Dendritic cell treated with granulocyte-macrophage colony-stimulating factor and Interleukin-4, amounts not matched to agents 40 ng/mL and 50 ng/mL, for 4 days (primary cell): ENCODE measurements around the gene C1RL.

Experiments used
- H3K27ac Mint-ChIP-seq: one replicate; pipeline ENCODE4 v1.8.0; 2022; ENCODE audit warnings: mild to moderate bottlenecking, mixed read lengths
- H3K27me3 Mint-ChIP-seq: one replicate; pipeline ENCODE4 v1.8.0; 2022; ENCODE audit warnings: mild to moderate bottlenecking, mixed read lengths
- H3K36me3 Mint-ChIP-seq: one replicate; pipeline ENCODE4 v1.8.0; 2022; ENCODE audit warnings: low read depth, mixed read lengths
- H3K4me1 Mint-ChIP-seq: one replicate; pipeline ENCODE4 v1.8.0; 2022; ENCODE audit warnings: low read depth, mixed read lengths
- H3K4me3 Mint-ChIP-seq: one replicate; pipeline ENCODE4 v1.8.0; 2022; ENCODE audit warnings: mild to moderate bottlenecking, moderate library complexity, mixed read lengths
- H3K9me3 Mint-ChIP-seq: one replicate; pipeline ENCODE4 v1.8.0; 2022; ENCODE audit warnings: mixed read lengths
- intact Hi-C: fragments of 100-400 bp; cut with micrococcal nuclease; formaldehyde crosslinking; loops from one replicate; pipeline ENCODE4 v1.15.0; 2022

C1RL gene

DNA sequence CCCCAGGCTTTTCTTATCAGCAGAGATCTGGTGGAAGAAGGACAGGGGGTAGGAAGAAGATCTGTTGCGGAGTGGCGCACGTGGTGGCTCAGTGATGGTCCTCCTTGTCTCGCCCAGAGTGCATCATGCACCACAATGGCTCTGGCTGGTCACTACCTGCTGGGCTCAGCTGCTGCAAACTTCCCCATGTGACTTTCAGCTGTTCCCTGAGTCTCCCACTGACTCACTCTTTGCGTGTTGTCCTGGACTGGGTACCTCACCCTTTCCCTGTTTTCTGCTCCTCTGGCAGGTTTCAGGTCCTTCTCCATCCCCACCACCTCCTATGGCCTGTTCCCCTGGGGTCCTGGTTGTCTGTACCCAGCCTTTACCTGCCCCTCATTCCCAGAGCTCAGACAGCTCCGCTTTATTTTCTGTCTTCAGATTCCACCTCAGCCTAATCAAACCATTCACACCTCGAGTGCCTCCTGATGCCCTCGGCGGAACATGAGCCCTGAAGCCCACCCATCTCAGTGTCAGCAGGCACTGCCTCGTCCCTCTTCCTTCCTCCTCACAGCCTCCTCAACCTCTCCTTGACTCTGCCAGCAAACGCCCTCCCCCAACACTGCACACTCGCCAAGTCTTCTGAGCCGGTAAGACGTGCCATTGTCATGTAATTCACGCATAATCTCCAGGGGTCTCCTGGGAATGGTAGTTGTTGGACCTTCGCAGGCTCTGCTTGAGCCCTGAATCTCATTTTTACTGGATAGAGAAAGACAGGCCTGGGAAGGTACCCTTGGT lies 18.6 kb downstream of the C1RL start:
- H3K27ac Mint-ChIP-seq = no peak overlapping the region
- H3K27me3 Mint-ChIP-seq = peaks cover 35% of the 10 kb centered on the region
- intact Hi-C loops = loop anchor here (5.0 kb wide), 1 partner anchor 33 kb away; no protein-coding TSS in a partner anchor
- H3K36me3 Mint-ChIP-seq = no peaks in the 10 kb centered on the region
- no peak overlapping the region for H3K4me3 Mint-ChIP-seq
- no peaks in the 10 kb centered on the region for H3K9me3 Mint-ChIP-seq
- H3K4me1 Mint-ChIP-seq = peaks cover 19% of the 10 kb centered on the region

DNA sequence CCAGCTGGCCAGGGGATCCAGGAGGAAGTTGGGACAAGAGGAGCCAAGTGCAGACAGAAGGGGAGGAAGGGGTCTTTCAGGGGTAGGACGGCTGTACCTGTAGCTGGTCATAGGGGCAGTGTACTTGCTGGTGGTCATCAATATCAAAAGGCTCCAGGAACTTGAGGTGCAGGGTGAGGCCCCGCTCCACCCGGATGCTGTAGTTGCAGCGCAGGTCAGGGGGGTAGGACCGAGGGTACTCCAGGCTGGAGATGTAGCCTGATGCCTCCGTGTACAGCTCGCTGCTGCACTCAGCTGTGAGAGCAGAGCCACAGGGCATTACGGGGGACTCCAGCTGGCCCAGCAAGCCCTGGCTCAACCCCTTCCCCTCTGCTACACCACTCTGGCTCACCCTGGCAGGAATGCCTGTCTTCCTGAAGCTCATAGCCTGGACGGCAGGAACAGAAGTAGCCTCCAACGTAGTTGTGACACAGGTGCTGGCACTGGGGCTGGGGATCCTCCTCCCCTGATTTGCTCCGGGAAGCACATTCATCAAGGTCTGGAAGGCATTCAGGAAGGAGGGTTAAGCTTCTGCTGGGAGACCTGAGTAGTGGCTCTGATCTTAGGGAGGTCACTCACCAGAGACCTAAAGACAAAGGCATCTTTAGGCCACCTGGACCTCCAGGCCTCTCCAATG lies 19.7 kb downstream of the C1RL start:
- intact Hi-C loops = no loop called here
- peaks cover 12% of the 10 kb centered on the region for H3K4me1 Mint-ChIP-seq

DNA sequence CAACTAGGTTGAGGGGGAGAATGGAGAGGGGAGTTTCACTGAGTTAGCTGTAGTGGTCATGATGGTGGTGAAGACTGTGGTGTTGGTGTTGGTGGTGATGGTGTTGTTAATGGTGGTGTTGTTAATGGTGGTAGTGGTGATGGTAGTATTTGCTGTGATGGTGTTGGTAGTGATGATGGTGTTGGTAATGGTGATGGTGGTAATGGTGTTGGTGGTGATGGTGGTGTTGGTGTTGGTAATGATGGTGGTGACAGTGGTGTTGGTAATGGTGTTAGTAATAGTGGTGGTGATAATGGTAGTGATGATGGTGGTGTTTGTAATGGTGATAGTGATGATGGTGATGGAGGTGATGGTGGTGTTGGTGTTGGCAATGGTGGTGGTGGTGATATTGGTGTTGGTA lies 25.9 kb downstream of the C1RL start:
- Mint-ChIP-seq H3K27me3 (peaks cover 8% of the 10 kb centered on the region), H3K27ac (no peak overlapping the region), H3K9me3 (peaks cover 9% of the 10 kb centered on the region), H3K36me3 (no peaks in the 10 kb centered on the region), H3K4me3 (no peak overlapping the region), H3K4me1 (no peaks in the 10 kb centered on the region)
- intact Hi-C loops = no loop called here

More for the DNA sequence above, 19.7 kb downstream of the C1RL start:
- Mint-ChIP-seq H3K36me3 (no peaks in the 10 kb centered on the region), H3K9me3 (no peaks in the 10 kb centered on the region), H3K27ac (no peak overlapping the region), H3K27me3 (peaks cover 29% of the 10 kb centered on the region), H3K4me3 (no peak overlapping the region)

DNA sequence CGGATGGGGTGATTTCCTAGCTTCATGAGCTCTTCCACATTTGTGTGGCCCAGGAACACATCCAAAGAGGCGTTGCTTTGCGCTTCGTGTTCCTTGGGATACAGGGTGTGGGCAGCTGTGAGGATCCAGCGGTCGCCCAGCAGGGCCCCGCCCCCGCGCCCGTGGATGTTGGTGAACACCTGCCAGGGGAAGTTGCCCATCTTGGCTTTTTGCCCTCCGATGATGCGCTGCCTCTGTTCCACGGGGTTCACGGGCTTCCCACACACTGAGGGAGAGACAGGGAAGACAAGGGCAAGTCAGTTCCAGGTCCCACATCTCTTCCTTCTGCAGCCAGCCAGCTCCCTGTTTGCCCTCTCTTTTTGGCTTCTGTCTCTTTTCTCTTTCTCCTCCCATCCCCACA lies 28.0 kb downstream of the C1RL start:
- Mint-ChIP-seq H3K27me3 (peaks cover 3% of the 10 kb centered on the region), H3K4me3 (no peak overlapping the region), H3K36me3 (no peaks in the 10 kb centered on the region), H3K27ac (no peak overlapping the region), H3K9me3 (peaks cover 9% of the 10 kb centered on the region), H3K4me1 (peaks cover 3% of the 10 kb centered on the region)
- intact Hi-C loops = no loop called here

DNA sequence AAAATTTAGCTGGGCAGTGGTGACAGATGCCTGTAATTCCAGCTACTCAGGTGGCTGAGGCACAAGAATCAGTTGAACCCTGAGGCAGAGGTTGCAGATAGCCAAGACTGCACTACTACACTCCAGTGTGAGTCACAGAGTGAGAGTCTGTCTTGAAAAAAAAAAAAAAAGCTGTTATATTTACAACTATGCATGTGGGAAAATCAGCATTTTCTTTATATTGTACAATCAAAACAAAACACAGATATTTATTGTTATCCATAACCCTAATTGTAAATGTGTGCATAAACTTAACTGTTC lies 29.2 kb downstream of the C1RL start:
- peaks cover 11% of the 10 kb centered on the region for H3K27me3 Mint-ChIP-seq
- peaks cover 9% of the 10 kb centered on the region for H3K9me3 Mint-ChIP-seq
- no peak overlapping the region for H3K4me3 Mint-ChIP-seq
- H3K36me3 Mint-ChIP-seq = no peaks in the 10 kb centered on the region
- intact Hi-C loops = no loop called here
- peaks cover 7% of the 10 kb centered on the region for H3K4me1 Mint-ChIP-seq
- no peak overlapping the region for H3K27ac Mint-ChIP-seq

DNA sequence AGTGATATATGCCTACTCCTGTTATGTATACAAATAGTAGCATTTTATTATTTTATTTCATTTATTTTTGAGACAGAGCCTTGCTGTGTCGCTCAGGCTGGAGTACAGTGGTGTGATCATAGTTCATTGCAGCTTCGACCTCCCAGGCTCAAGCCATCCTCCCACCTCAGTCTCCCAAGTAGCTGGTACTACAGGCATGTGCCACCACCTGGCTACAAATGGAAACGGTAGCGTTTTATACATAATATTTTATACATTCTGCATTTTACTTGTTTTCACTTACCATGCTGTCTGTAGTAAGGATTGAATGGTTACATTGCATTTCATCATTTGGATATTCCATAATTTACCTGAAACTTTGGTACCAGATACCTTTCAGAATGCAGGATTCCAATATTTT lies 30.9 kb downstream of the C1RL start:
- H3K36me3 Mint-ChIP-seq = no peaks in the 10 kb centered on the region
- peaks cover 4% of the 10 kb centered on the region for H3K9me3 Mint-ChIP-seq
- no peak overlapping the region for H3K27ac Mint-ChIP-seq
- intact Hi-C loops = no loop called here
- peaks cover 16% of the 10 kb centered on the region for H3K27me3 Mint-ChIP-seq
- H3K4me1 Mint-ChIP-seq = peaks cover 7% of the 10 kb centered on the region
- no peak overlapping the region for H3K4me3 Mint-ChIP-seq

DNA sequence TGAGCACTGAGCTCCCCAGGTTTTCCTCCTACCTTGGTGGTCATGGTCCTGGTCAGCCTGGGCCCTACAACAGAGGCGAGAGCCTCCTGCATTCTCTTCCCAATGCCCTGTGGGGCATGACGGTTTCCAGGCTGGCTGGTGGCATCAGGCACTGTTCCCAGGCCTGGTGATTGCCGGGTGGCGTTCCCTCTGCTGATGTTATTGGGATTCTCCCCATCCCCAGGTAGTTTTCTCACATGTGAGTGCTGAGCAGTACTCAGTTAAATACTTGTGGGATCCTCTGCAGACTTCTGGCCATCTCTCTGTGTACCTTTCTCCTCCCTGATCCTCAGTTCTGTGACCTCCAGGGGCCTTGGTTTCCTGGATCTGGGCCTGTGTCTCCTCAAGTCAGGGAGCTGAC lies 32.5 kb downstream of the C1RL start:
- H3K36me3 Mint-ChIP-seq = no peaks in the 10 kb centered on the region
- peaks cover 19% of the 10 kb centered on the region for H3K27me3 Mint-ChIP-seq
- no peaks in the 10 kb centered on the region for H3K9me3 Mint-ChIP-seq
- H3K27ac Mint-ChIP-seq = no peak overlapping the region
- intact Hi-C loops = no loop called here
- H3K4me1 Mint-ChIP-seq = peaks cover 7% of the 10 kb centered on the region
- no peak overlapping the region for H3K4me3 Mint-ChIP-seq

DNA sequence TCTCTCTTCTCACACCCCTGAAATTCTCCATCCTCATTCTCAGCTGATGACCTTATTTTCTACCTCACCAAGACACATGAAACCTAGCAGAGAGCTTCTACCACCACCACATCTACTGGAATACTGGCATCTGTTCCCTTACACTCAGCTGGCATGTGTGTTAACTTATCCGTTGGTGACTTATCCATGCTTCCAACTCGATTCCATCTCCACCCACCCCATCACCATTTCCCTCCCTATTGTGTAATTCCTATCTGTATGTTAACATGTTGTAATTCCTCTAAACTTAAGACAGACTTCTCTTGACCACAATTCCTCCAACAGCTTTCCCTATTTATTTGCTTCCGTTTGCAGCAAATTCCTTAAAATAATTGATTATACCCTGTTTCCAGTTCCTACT lies 33.1 kb downstream of the C1RL start:
- Mint-ChIP-seq H3K36me3 (no peaks in the 10 kb centered on the region), H3K4me1 (peaks cover 7% of the 10 kb centered on the region), H3K4me3 (no peak overlapping the region), H3K27ac (no peak overlapping the region), H3K27me3 (peaks cover 19% of the 10 kb centered on the region), H3K9me3 (no peaks in the 10 kb centered on the region)
- intact Hi-C loops = no loop called here

DNA sequence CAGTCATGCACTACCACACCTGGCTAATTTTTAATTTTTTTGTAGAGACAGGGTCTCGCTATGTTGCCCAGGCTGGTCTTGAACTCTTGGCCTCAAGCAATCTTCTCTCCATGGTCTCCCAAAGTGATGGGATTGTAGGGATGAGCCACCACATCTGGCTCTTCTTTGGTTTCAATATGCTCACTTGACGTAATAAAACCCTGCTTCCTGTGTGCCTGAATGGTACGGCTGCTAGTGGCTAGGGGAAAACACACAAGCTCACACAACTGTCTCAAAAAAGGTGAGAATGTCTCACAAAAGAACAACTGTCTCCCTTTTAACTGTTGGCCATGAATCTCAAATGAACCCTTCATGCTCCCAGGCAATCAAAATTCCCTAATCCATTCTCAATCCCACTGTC lies 33.5 kb downstream of the C1RL start:
- H3K27ac Mint-ChIP-seq = no peak overlapping the region
- intact Hi-C loops = no loop called here
- H3K4me3 Mint-ChIP-seq = no peak overlapping the region
- H3K4me1 Mint-ChIP-seq = peaks cover 7% of the 10 kb centered on the region
- H3K36me3 Mint-ChIP-seq = no peaks in the 10 kb centered on the region
- H3K9me3 Mint-ChIP-seq = no peaks in the 10 kb centered on the region
- peaks cover 19% of the 10 kb centered on the region for H3K27me3 Mint-ChIP-seq

DNA sequence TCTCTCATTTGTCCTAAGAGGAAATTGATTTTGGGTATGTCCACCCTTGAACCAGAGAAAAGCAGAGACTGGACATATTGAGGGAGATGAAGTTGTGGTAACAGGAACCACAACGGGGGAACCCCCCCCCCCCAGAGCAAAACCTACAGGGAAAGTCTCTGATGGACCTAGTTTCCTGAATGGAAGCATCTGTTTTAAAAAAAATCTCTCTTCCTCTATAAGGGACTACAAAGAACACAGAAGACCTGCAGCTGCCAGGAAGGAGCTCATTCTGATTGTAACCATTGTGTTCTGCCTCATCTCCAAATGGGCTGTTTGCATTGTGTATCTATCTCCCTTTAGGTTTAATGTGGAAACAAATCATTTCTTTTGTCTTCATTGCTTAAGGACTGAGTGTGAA lies 35.1 kb downstream of the C1RL start:
- Mint-ChIP-seq H3K27ac (no peak overlapping the region), H3K36me3 (no peaks in the 10 kb centered on the region), H3K9me3 (no peaks in the 10 kb centered on the region), H3K4me1 (peaks cover 7% of the 10 kb centered on the region), H3K27me3 (peaks cover 19% of the 10 kb centered on the region), H3K4me3 (no peak overlapping the region)
- intact Hi-C loops = no loop called here

DNA sequence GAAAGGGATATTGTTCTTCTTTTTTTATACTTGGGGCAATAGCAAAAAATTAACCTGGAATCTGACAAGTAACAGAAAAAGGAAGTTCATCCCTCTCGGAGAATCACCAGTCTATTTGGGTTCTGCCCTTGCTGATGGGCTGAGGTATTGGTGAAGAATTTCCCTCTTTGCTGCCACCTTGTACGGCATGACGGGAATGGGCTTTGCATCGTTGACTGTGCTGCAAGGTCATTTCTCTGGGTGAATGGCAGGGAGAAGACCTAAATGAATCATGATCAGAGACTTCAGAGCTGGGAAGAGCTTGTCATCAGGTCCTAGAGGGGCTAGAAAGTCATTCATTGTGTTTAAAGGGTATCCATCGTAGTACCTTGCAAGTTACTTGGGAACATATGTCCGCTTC lies 36.5 kb downstream of the C1RL start:
- Mint-ChIP-seq H3K9me3 (no peaks in the 10 kb centered on the region), H3K36me3 (no peaks in the 10 kb centered on the region), H3K4me3 (no peak overlapping the region), H3K4me1 (peaks cover 7% of the 10 kb centered on the region), H3K27me3 (peaks cover 24% of the 10 kb centered on the region), H3K27ac (no peak overlapping the region)
- intact Hi-C loops = no loop called here

DNA sequence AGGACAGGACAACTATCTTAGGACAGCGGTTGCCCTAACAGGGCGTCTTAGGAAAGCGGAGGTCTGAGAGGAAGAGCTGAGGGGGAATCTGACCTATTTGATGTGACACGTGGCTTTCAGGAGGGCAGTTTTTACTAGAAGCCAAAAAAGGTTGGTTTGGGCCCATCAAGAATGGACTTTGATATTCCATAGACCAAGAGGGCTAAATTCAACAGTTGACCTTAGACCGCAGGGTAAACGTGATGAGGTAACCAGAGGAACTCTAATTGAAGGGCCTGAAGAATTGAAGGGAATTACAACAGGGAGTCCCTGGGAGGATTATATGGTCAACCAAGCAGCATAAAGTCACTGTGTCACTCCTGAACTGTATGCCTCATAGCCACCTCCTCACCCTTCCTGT lies 37.0 kb downstream of the C1RL start:
- Mint-ChIP-seq H3K27ac (no peak overlapping the region), H3K4me1 (peaks cover 7% of the 10 kb centered on the region), H3K27me3 (peaks cover 28% of the 10 kb centered on the region), H3K36me3 (no peaks in the 10 kb centered on the region), H3K9me3 (no peaks in the 10 kb centered on the region), H3K4me3 (no peak overlapping the region)
- intact Hi-C loops = no loop called here

DNA sequence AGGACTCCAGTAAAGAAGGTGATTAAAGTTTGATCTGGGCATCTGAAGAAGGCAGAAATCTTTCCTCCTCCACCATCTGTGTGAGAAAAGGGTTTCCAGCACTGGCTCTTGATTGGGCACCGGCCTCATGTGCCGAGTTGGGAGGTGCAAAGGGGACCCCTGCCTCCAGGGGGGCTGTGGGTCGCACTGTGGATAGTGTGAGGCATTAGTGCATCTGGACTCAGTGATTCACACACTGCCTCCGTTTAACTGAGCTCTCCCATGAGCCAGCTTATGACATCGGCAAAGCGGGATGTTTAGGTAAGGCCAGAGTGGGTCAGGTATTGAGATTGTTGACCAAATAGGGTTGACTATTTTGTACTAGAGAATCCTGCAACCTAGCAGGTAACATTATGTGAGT lies 39.6 kb downstream of the C1RL start:
- intact Hi-C loops = no loop called here
- H3K4me3 Mint-ChIP-seq = no peak overlapping the region
- H3K27me3 Mint-ChIP-seq = peaks cover 22% of the 10 kb centered on the region
- no peak overlapping the region for H3K27ac Mint-ChIP-seq
- no peaks in the 10 kb centered on the region for H3K36me3 Mint-ChIP-seq
- H3K4me1 Mint-ChIP-seq = peaks cover 7% of the 10 kb centered on the region
- no peaks in the 10 kb centered on the region for H3K9me3 Mint-ChIP-seq

DNA sequence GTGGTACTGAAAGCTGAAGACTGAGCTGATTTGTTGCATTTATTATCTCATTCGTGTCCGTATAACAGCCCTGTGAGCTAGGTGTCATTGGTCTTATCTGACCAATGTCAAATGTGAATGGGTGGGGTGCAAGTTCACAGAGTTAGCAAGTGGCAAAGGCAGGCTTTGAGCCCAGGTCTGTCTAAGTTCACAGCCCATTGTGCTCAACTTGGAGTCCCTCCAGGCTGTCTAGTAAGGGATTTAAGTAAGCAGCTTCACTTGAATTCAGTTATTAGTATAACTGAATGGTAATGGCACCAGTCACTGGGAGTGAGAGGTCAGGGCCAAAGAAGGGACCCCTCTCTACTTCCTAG lies 40.0 kb downstream of the C1RL start:
- Mint-ChIP-seq H3K4me1 (peaks cover 7% of the 10 kb centered on the region), H3K4me3 (no peak overlapping the region), H3K36me3 (no peaks in the 10 kb centered on the region), H3K27me3 (peaks cover 22% of the 10 kb centered on the region), H3K9me3 (no peaks in the 10 kb centered on the region), H3K27ac (no peak overlapping the region)
- intact Hi-C loops = no loop called here
